Measurements from ENCODE around the gene KCNIP3.

KCNIP3 gene

GRCh38 chr2:95389245-95390119 is 92.3 kb downstream of the KCNIP3 start:
- Histone ChIP-seq H2BK120ac (ENCODE audit: low read depth, low read length) (no peak overlapping the region), H3K79me2 (ENCODE audit: control insufficient read depth, insufficient read depth, low read length) (no peaks in the 10 kb centered on the region), H3K23ac (ENCODE audit: low read length) (no peak overlapping the region), H2BK15ac (replicated peaks; ENCODE audit: low read depth) (no peak overlapping the region), H3K4me1 (ENCODE audit: control insufficient read depth, low read depth, low read length) (no peaks in the 10 kb centered on the region), H3K4me3 (ENCODE audit: low read length) (no peak overlapping the region), H4K5ac (ENCODE audit: low read length) (no peak overlapping the region), H4K8ac (ENCODE audit: low read depth, low read length) (no peak overlapping the region), H3K18ac (ENCODE audit: low read length) (no peak overlapping the region), H3K36me3 (ENCODE audit: control insufficient read depth, insufficient read depth, low read length) (no peaks in the 10 kb centered on the region), H3K9ac (ENCODE audit: low read length) (peak overlapping the region; percentile 62), H3K27me3 (ENCODE audit: insufficient read depth, low read length, poor library complexity) (no peaks in the 10 kb centered on the region), H3K27ac (ENCODE audit: low read depth, low read length) (no peak overlapping the region), H3K4ac (ENCODE audit: low read depth, low read length) (no peak overlapping the region), H2AK5ac (ENCODE audit: low read length) (no peak overlapping the region), H3K79me1 (ENCODE audit: low read length) (no peaks in the 10 kb centered on the region), H2BK5ac (ENCODE audit: low read length) (no peak overlapping the region), H3K56ac (ENCODE audit: low read length) (peak overlapping the region; percentile 89), H3K4me2 (ENCODE audit: low read length) (no peak overlapping the region)
- no CpG with 5 or more reads among the region's 46 CpGs for WGBS (ENCODE audit: extremely low coverage, insufficient coverage, low lambda C conversion rate)
- peak; percentile 79 for DNase-seq

DNA sequence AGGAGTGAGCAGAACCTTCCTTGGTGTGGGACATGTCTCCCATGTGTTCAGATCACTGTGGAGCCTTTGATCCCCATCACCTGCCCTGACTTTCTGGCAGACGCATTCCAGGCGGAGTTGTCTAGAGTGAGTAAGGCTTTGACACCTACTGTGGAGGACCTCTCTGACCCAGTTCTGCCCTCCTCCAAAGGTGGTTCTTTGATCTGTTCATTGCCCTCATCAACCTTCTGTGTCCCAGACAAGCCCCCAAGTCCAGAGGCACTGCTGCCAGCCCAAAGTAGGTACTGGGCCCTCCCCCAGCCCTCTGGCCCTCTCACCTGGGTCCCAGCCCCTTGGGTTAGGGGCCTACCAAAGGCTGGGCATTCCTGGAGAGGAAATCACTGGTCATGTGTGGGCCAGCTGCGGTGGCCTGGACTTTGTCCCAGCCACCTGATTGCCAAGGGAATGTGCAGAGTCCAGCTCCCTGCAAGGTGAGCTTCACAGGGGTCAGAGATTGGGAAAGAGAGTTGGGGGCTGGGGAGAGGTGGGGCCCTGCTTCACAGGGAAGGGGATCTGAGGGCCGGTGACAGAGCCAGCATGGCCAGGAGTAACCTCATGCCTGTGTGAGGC is 93.2 kb downstream of the KCNIP3 start:
- Histone ChIP-seq H3K4me2 (ENCODE audit: low read length) (no peak overlapping the region), H2BK15ac (replicated peaks; ENCODE audit: low read depth) (no peak overlapping the region), H3K36me3 (ENCODE audit: control insufficient read depth, insufficient read depth, low read length) (no peaks in the 10 kb centered on the region), H2BK120ac (ENCODE audit: low read depth, low read length) (no peak overlapping the region), H3K27me3 (ENCODE audit: insufficient read depth, low read length, poor library complexity) (no peaks in the 10 kb centered on the region), H3K18ac (ENCODE audit: low read length) (no peak overlapping the region), H4K8ac (ENCODE audit: low read depth, low read length) (no peak overlapping the region), H3K79me2 (ENCODE audit: control insufficient read depth, insufficient read depth, low read length) (no peaks in the 10 kb centered on the region), H3K4ac (ENCODE audit: low read depth, low read length) (no peak overlapping the region), H3K4me1 (ENCODE audit: control insufficient read depth, low read depth, low read length) (no peaks in the 10 kb centered on the region), H2BK5ac (ENCODE audit: low read length) (no peak overlapping the region), H3K27ac (ENCODE audit: low read depth, low read length) (no peak overlapping the region), H3K4me3 (ENCODE audit: low read length) (no peak overlapping the region), H3K56ac (ENCODE audit: low read length) (no peak overlapping the region), H4K5ac (ENCODE audit: low read length) (no peak overlapping the region), H2AK5ac (ENCODE audit: low read length) (no peak overlapping the region), H3K23ac (ENCODE audit: low read length) (no peak overlapping the region), H3K79me1 (ENCODE audit: low read length) (no peaks in the 10 kb centered on the region), H3K9ac (ENCODE audit: low read length) (no peak overlapping the region)
- no CpG with 5 or more reads among the region's 4 CpGs for WGBS (ENCODE audit: extremely low coverage, insufficient coverage, low lambda C conversion rate)
- no peak for DNase-seq

GRCh38 chr2:95390881-95391321 is 93.8 kb downstream of the KCNIP3 start:
- no peak overlapping the region for H3K56ac ChIP-seq (ENCODE audit: low read length)
- H3K36me3 ChIP-seq (ENCODE audit: control insufficient read depth, insufficient read depth, low read length), result no peaks in the 10 kb centered on the region
- H3K4me3 ChIP-seq (ENCODE audit: low read length), result no peak overlapping the region
- H3K23ac ChIP-seq (ENCODE audit: low read length), result no peak overlapping the region
- no peak overlapping the region for H2BK15ac ChIP-seq (replicated peaks; ENCODE audit: low read depth)
- no peak overlapping the region for H4K8ac ChIP-seq (ENCODE audit: low read depth, low read length)
- H3K4ac ChIP-seq (ENCODE audit: low read depth, low read length), result no peak overlapping the region
- H3K18ac ChIP-seq (ENCODE audit: low read length), result no peak overlapping the region
- H3K9ac ChIP-seq (ENCODE audit: low read length), result no peak overlapping the region
- H4K5ac ChIP-seq (ENCODE audit: low read length), result no peak overlapping the region
- no peaks in the 10 kb centered on the region for H3K79me2 ChIP-seq (ENCODE audit: control insufficient read depth, insufficient read depth, low read length)
- no peak overlapping the region for H3K27ac ChIP-seq (ENCODE audit: low read depth, low read length)
- no CpG with 5 or more reads among the region's 11 CpGs for WGBS (ENCODE audit: extremely low coverage, insufficient coverage, low lambda C conversion rate)
- H3K4me2 ChIP-seq (ENCODE audit: low read length), result no peak overlapping the region
- no peak for DNase-seq
- no peak overlapping the region for H2BK120ac ChIP-seq (ENCODE audit: low read depth, low read length)
- no peak overlapping the region for H2BK5ac ChIP-seq (ENCODE audit: low read length)
- H3K27me3 ChIP-seq (ENCODE audit: insufficient read depth, low read length, poor library complexity), result no peaks in the 10 kb centered on the region
- no peaks in the 10 kb centered on the region for H3K79me1 ChIP-seq (ENCODE audit: low read length)
- no peaks in the 10 kb centered on the region for H3K4me1 ChIP-seq (ENCODE audit: control insufficient read depth, low read depth, low read length)
- no peak overlapping the region for H2AK5ac ChIP-seq (ENCODE audit: low read length)

DNA sequence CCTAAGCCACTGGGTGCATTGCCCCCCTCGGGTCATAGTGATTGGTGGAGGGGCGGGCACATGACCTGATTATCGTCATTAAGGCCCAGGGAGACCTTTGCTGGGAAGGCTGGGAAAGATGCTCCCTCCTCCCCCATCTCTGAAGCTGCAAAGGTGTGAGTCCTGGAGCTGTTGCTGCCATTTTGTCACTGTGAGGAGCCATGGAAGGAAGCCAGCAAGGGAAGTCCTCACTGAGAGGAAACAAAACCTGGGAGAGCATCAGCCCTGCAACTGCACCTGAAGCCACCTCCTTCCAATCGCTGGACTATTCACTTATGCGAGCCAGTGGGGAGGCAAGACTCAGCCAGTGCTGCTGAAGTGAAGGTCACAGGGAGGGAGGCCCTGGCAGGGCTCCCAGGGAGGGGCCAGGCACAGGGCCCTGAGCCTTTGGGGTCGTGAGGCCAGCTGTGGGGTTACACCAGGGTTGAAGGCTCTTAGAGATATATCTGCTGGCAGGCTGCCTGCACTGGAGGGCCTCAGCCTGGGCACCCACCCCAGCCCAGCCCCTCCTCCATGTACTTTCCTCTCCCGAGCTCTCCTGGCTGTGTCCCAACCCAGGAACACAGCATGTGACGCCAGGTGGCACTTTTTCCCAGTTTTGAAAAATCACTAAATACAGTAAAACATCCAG is 94.6 kb downstream of the KCNIP3 start:
- no peak overlapping the region for H4K8ac ChIP-seq (ENCODE audit: low read depth, low read length)
- no peaks in the 10 kb centered on the region for H3K27me3 ChIP-seq (ENCODE audit: insufficient read depth, low read length, poor library complexity)
- H3K9ac ChIP-seq (ENCODE audit: low read length), result no peak overlapping the region
- H3K27ac ChIP-seq (ENCODE audit: low read depth, low read length), result no peak overlapping the region
- H3K4me3 ChIP-seq (ENCODE audit: low read length), result no peak overlapping the region
- H4K5ac ChIP-seq (ENCODE audit: low read length), result no peak overlapping the region
- WGBS (ENCODE audit: extremely low coverage, insufficient coverage, low lambda C conversion rate), result no CpG with 5 or more reads among the region's 8 CpGs
- H3K23ac ChIP-seq (ENCODE audit: low read length), result no peak overlapping the region
- no peak overlapping the region for H3K56ac ChIP-seq (ENCODE audit: low read length)
- no peaks in the 10 kb centered on the region for H3K79me2 ChIP-seq (ENCODE audit: control insufficient read depth, insufficient read depth, low read length)
- H2BK15ac ChIP-seq (replicated peaks; ENCODE audit: low read depth), result no peak overlapping the region
- H2BK120ac ChIP-seq (ENCODE audit: low read depth, low read length), result no peak overlapping the region
- no peaks in the 10 kb centered on the region for H3K36me3 ChIP-seq (ENCODE audit: control insufficient read depth, insufficient read depth, low read length)
- H3K79me1 ChIP-seq (ENCODE audit: low read length), result no peaks in the 10 kb centered on the region
- H3K18ac ChIP-seq (ENCODE audit: low read length), result no peak overlapping the region
- H3K4me2 ChIP-seq (ENCODE audit: low read length), result no peak overlapping the region
- no peaks in the 10 kb centered on the region for H3K4me1 ChIP-seq (ENCODE audit: control insufficient read depth, low read depth, low read length)
- no peak for DNase-seq
- H3K4ac ChIP-seq (ENCODE audit: low read depth, low read length), result no peak overlapping the region
- H2BK5ac ChIP-seq (ENCODE audit: low read length), result no peak overlapping the region
- H2AK5ac ChIP-seq (ENCODE audit: low read length), result no peak overlapping the region

GRCh38 chr2:95392320-95392719 is 95.2 kb downstream of the KCNIP3 start:
- Histone ChIP-seq H3K27ac (ENCODE audit: low read depth, low read length) (no peak overlapping the region), H2BK5ac (ENCODE audit: low read length) (no peak overlapping the region), H3K9ac (ENCODE audit: low read length) (no peak overlapping the region), H2AK5ac (ENCODE audit: low read length) (no peak overlapping the region), H4K5ac (ENCODE audit: low read length) (no peak overlapping the region), H3K56ac (ENCODE audit: low read length) (no peak overlapping the region), H3K4me3 (ENCODE audit: low read length) (no peak overlapping the region), H2BK15ac (replicated peaks; ENCODE audit: low read depth) (no peak overlapping the region), H3K18ac (ENCODE audit: low read length) (no peak overlapping the region), H3K4me1 (ENCODE audit: control insufficient read depth, low read depth, low read length) (no peaks in the 10 kb centered on the region), H3K23ac (ENCODE audit: low read length) (no peak overlapping the region), H3K4me2 (ENCODE audit: low read length) (no peak overlapping the region), H3K4ac (ENCODE audit: low read depth, low read length) (no peak overlapping the region), H3K79me2 (ENCODE audit: control insufficient read depth, insufficient read depth, low read length) (no peaks in the 10 kb centered on the region), H3K79me1 (ENCODE audit: low read length) (no peaks in the 10 kb centered on the region), H4K8ac (ENCODE audit: low read depth, low read length) (no peak overlapping the region), H3K36me3 (ENCODE audit: control insufficient read depth, insufficient read depth, low read length) (no peaks in the 10 kb centered on the region), H2BK120ac (ENCODE audit: low read depth, low read length) (no peak overlapping the region), H3K27me3 (ENCODE audit: insufficient read depth, low read length, poor library complexity) (no peaks in the 10 kb centered on the region)
- WGBS (ENCODE audit: extremely low coverage, insufficient coverage, low lambda C conversion rate), result no CpG with 5 or more reads among the region's 6 CpGs
- DNase-seq, result no peak
